GM21526 (cell line): ENCODE results near the gene GNB1.

Source experiments
- ATAC-seq: cut with Tn5 transposase; IDR thresholded peaks from one replicate; pipeline ENCODE4 v1.9.1; 2021; ENCODE audit warnings: moderate library complexity; ENCODE audit not compliant: unreplicated experiment, low FRiP score

The GNB1 gene

GRCh38 chr1:1910651-1911331 lies 19.9 kb upstream of the GNB1 start:
- ATAC-seq: no peak

- ATAC-seq: no peak
These were observed 19.2 kb upstream of the GNB1 start for GRCh38 chr1:1910033-1910465.

GRCh38 chr1:1908506-1908791 lies 17.6 kb upstream of the GNB1 start:
- ATAC-seq: peak; percentile 24

- no peak for ATAC-seq
These were observed 16.3 kb upstream of the GNB1 start for GRCh38 chr1:1907098-1907736.

GRCh38 chr1:1906185-1907097 lies 15.6 kb upstream of the GNB1 start:
- ATAC-seq: no peak

GRCh38 chr1:1903224-1903623 lies 12.3 kb upstream of the GNB1 start:
- ATAC-seq: no peak

- no peak for ATAC-seq
These were observed 10.9 kb upstream of the GNB1 start for GRCh38 chr1:1901641-1902294.

- no peak for ATAC-seq
These were observed 10.2 kb upstream of the GNB1 start for GRCh38 chr1:1900883-1901640.

- no peak for ATAC-seq
These were observed 9.1 kb upstream of the GNB1 start for GRCh38 chr1:1899967-1900327.

GRCh38 chr1:1899266-1899966 lies 8.5 kb upstream of the GNB1 start:
- ATAC-seq: no peak

- no peak for ATAC-seq
These were observed 7.5 kb upstream of the GNB1 start for GRCh38 chr1:1898246-1898933.

GRCh38 chr1:1895456-1896336 lies 4.8 kb upstream of the GNB1 start:
- ATAC-seq: no peak

- no peak for ATAC-seq
These were observed 4.2 kb upstream of the GNB1 start for GRCh38 chr1:1895060-1895418.

GRCh38 chr1:1894354-1895059 lies 3.6 kb upstream of the GNB1 start:
- ATAC-seq: no peak

- ATAC-seq: no peak
These were observed 3.1 kb upstream of the GNB1 start for GRCh38 chr1:1893997-1894353.

- no peak for ATAC-seq
These were observed 2.6 kb upstream of the GNB1 start for GRCh38 chr1:1893291-1893985.

- no peak for ATAC-seq
These were observed 1.9 kb upstream of the GNB1 start for GRCh38 chr1:1892763-1893120.
